Neural progenitor cell (in vitro differentiated cells): ENCODE measurements around the gene DPYD. TPM values are rescaled to one million over a fixed set of nuclear protein-coding genes. Genes with fewer than 3 reads are reported as not detected.
A peak's percentile ranks its signal among the peaks of the same experiment; 100 is the strongest.

Experiments
- DNase-seq: peaks from one replicate; pipeline ENCODE4 v3.0.0-alpha.2; 2016; ENCODE audit warnings: low spot score
- H2AFZ ChIP-seq: fragments of 200-600 bp; sonication (generic); replicated peaks from 2 replicates; pipeline ENCODE4 v1.6.1; 2016; ENCODE audit warnings: antibody characterized with exemption
- H3F3A ChIP-seq: fragments of 200-600 bp; sonication (generic); 2 replicates; pipeline ENCODE4 v1.6.1; 2016; ENCODE audit warnings: antibody characterized with exemption, low read depth
- H3K27ac ChIP-seq: fragments of 200-600 bp; sonication (generic); 2 replicates; pipeline ENCODE4 v1.5.1; 2016; ENCODE audit warnings: mild to moderate bottlenecking
- H3K27me3 ChIP-seq: fragments of 200-600 bp; sonication (generic); 2 replicates; pipeline ENCODE4 v1.6.1; 2016; ENCODE audit warnings: mild to moderate bottlenecking, moderate library complexity
- H3K36me3 ChIP-seq: fragments of 200-600 bp; sonication (generic); 2 replicates; pipeline ENCODE4 v1.5.1; 2016
- H3K4me1 ChIP-seq: fragments of 200-600 bp; sonication (generic); 2 replicates; pipeline ENCODE4 v1.6.1; 2016; ENCODE audit warnings: mixed run types
- H3K4me2 ChIP-seq: fragments of 200-600 bp; sonication (generic); 2 replicates; pipeline ENCODE4 v1.6.1; 2016
- H3K4me3 ChIP-seq: fragments of 200-600 bp; sonication (generic); 2 replicates; pipeline ENCODE4 v1.5.1; 2016
- H3K79me2 ChIP-seq: fragments of 200-600 bp; sonication (generic); 2 replicates; pipeline ENCODE4 v1.6.1; 2016; ENCODE audit warnings: low read depth
- H3K9ac ChIP-seq: fragments of 200-600 bp; sonication (generic); 2 replicates; pipeline ENCODE4 v1.6.1; 2016
- H3K9me3 ChIP-seq: fragments of 200-600 bp; sonication (generic); 2 replicates; pipeline ENCODE4 v1.5.1; 2016; ENCODE audit warnings: low read depth
- H4K20me1 ChIP-seq: fragments of 200-600 bp; sonication (generic); 2 replicates; pipeline ENCODE4 v1.6.1; 2016; ENCODE audit warnings: low read depth
- H3K27ac Mint-ChIP-seq: 3 replicates; pipeline ENCODE4 v1.8.0; 2021; ENCODE audit warnings: mixed read lengths
- H3K27me3 Mint-ChIP-seq: 2 replicates; pipeline ENCODE4 v1.8.0; 2022; ENCODE audit warnings: low read depth, mild to moderate bottlenecking, inconsistent platforms, moderate library complexity, mixed read lengths; ENCODE audit not compliant: insufficient read depth
- H3K36me3 Mint-ChIP-seq: 3 replicates; pipeline ENCODE4 v1.8.0; 2021; ENCODE audit warnings: mixed read lengths
- H3K4me1 Mint-ChIP-seq: 3 replicates; pipeline ENCODE4 v1.8.0; 2021; ENCODE audit warnings: mixed read lengths
- H3K4me3 Mint-ChIP-seq: 3 replicates; pipeline ENCODE4 v1.8.0; 2021; ENCODE audit warnings: mild to moderate bottlenecking, moderate library complexity, mixed read lengths
- H3K9me3 Mint-ChIP-seq: 3 replicates; pipeline ENCODE4 v1.8.0; 2020; ENCODE audit warnings: mixed read lengths
- CTCF ChIP-seq: fragments of 200-600 bp; sonication (generic); IDR thresholded peaks from 2 replicates; pipeline ENCODE4 v1.5.1; 2017; ENCODE audit warnings: antibody characterized with exemption, mild to moderate bottlenecking
- EZH2 ChIP-seq: fragments of 200-600 bp; sonication (generic); IDR thresholded peaks from 2 replicates; pipeline ENCODE4 v1.6.1; 2017; ENCODE audit warnings: antibody characterized with exemption, mild to moderate bottlenecking, moderate library complexity
- EZH2phosphoT487 ChIP-seq: fragments of 200-600 bp; sonication (generic); IDR thresholded peaks from 2 replicates; pipeline ENCODE4 v1.6.1; 2017; ENCODE audit warnings: antibody characterized with exemption
- total RNA-seq: library from RNA; depleted of rRNA; stranded (reverse); fragments of >200 nt; gene quantifications from 2 replicates; pipeline ENCODE4 v1.2.3, GENCODE V29; 2015; ENCODE audit warnings: low replicate concordance

DPYD gene
- total RNA-seq, 1 donor from 2014 or later = 0.43 TPM

GRCh38 chr1:97108179-97108578 lies 812.7 kb downstream of the DPYD start:
- no peaks in the 10 kb centered on the region for H3K27me3 ChIP-seq
- Mint-ChIP-seq H3K27ac (no peak overlapping the region), H3K36me3 (peaks cover 2% of the 10 kb centered on the region), H3K27me3 (peaks cover 2% of the 10 kb centered on the region), H3K4me3 (no peak overlapping the region), H3K4me1 (peaks cover 10% of the 10 kb centered on the region), H3K9me3 (peaks cover 10% of the 10 kb centered on the region)
- DNase-seq = no peak
- TF ChIP-seq CTCF = no peak
- TF ChIP-seq EZH2 = no peak
- TF ChIP-seq EZH2phosphoT487 = no peak
- H3K4me2 ChIP-seq = no peak overlapping the region
- no peak overlapping the region for H3K27ac ChIP-seq
- no peaks in the 10 kb centered on the region for H4K20me1 ChIP-seq
- H3K36me3 ChIP-seq = no peaks in the 10 kb centered on the region
- H3K9ac ChIP-seq = no peak overlapping the region
- H3K4me3 ChIP-seq = no peak overlapping the region
- H3K4me1 ChIP-seq = peaks cover 12% of the 10 kb centered on the region
- H2AFZ ChIP-seq = no peak overlapping the region
- no peaks in the 10 kb centered on the region for H3K79me2 ChIP-seq
- H3K9me3 ChIP-seq = no peaks in the 10 kb centered on the region
- no peaks in the 10 kb centered on the region for H3F3A ChIP-seq

GRCh38 chr1:97105531-97105930 lies 815.3 kb downstream of the DPYD start:
- peaks cover 10% of the 10 kb centered on the region for H3K9me3 Mint-ChIP-seq
- H3K4me1 Mint-ChIP-seq = peaks cover 22% of the 10 kb centered on the region
- peaks cover 12% of the 10 kb centered on the region for H3K4me1 ChIP-seq
- no peak overlapping the region for H3K27ac ChIP-seq
- H3K4me2 ChIP-seq = no peak overlapping the region
- peaks cover 2% of the 10 kb centered on the region for H3K27me3 Mint-ChIP-seq
- H3F3A ChIP-seq = no peaks in the 10 kb centered on the region
- no peaks in the 10 kb centered on the region for H3K9me3 ChIP-seq
- H4K20me1 ChIP-seq = no peaks in the 10 kb centered on the region
- H3K79me2 ChIP-seq = no peaks in the 10 kb centered on the region
- no peak overlapping the region for H3K27ac Mint-ChIP-seq
- H3K27me3 ChIP-seq = no peaks in the 10 kb centered on the region
- no peak overlapping the region for H3K9ac ChIP-seq
- H2AFZ ChIP-seq = no peak overlapping the region
- no peak overlapping the region for H3K4me3 ChIP-seq
- peaks cover 2% of the 10 kb centered on the region for H3K36me3 Mint-ChIP-seq
- DNase-seq = no peak
- H3K4me3 Mint-ChIP-seq = no peak overlapping the region
- H3K36me3 ChIP-seq = no peaks in the 10 kb centered on the region
- TF ChIP-seq CTCF (no peak), EZH2phosphoT487 (no peak), EZH2 (no peak)

- no peak for DNase-seq
- H4K20me1 ChIP-seq = no peaks in the 10 kb centered on the region
- Mint-ChIP-seq H3K27ac (no peak overlapping the region), H3K27me3 (peaks cover 4% of the 10 kb centered on the region), H3K4me1 (peaks cover 22% of the 10 kb centered on the region), H3K9me3 (peaks cover 10% of the 10 kb centered on the region), H3K36me3 (peaks cover 6% of the 10 kb centered on the region), H3K4me3 (no peak overlapping the region)
- TF ChIP-seq CTCF = no peak
- TF ChIP-seq EZH2 = no peak
- TF ChIP-seq EZH2phosphoT487 = no peak
- H3K36me3 ChIP-seq = no peaks in the 10 kb centered on the region
- H3K4me1 ChIP-seq = peaks cover 12% of the 10 kb centered on the region
- no peaks in the 10 kb centered on the region for H3K9me3 ChIP-seq
- H3K27me3 ChIP-seq = no peaks in the 10 kb centered on the region
- no peak overlapping the region for H3K4me3 ChIP-seq
- H3K9ac ChIP-seq = no peak overlapping the region
- no peaks in the 10 kb centered on the region for H3F3A ChIP-seq
- no peak overlapping the region for H3K27ac ChIP-seq
- H2AFZ ChIP-seq = peak overlapping the region; percentile 30
- peak overlapping the region; percentile 22 for H3K4me2 ChIP-seq
- no peaks in the 10 kb centered on the region for H3K79me2 ChIP-seq
Measured at GRCh38 chr1:97101509-97101908, 819.3 kb downstream of the DPYD start.
